Measurements from ENCODE around the gene CYP20A1. TPM values are rescaled to one million over a fixed set of nuclear protein-coding genes. Genes with fewer than 3 reads are reported as not detected.

Gene CYP20A1
- total and polyA plus RNA-seq, 9 of the 15 experiments (the other 6 are each of a cell fraction or from before 2014, with no cell fraction given): 10.3 to 31.7 (median 12.4) TPM

GRCh38 chr2:203328760-203329540 is 90.1 kb downstream of the CYP20A1 start (continued):
- TF ChIP-seq ARID3A (IDR thresholded peaks at IDR 0.05; ENCODE audit: borderline replicate concordance, low read depth, low read length) (no peak), YBX1 (IDR thresholded peaks at IDR 0.05) (no peak), FOS (IDR thresholded peaks at IDR 0.05; ENCODE audit: extremely low read depth, insufficient read length) (no peak), HNRNPK (IDR thresholded peaks at IDR 0.05; ENCODE audit: low read depth, low read length, poor library complexity, severe bottlenecking) (no peak), KDM4B (IDR thresholded peaks at IDR 0.05; ENCODE audit: borderline replicate concordance in 2 of 2, low read depth in 1 of 2) (no peak), SRSF9 (IDR thresholded peaks at IDR 0.05; ENCODE audit: borderline replicate concordance, low read depth, low read length) (no peak), ZNF316 (IDR thresholded peaks at IDR 0.05) (no peak), PPARD (CRISPR knock-in tag; IDR thresholded peaks at IDR 0.05) (no peak), HBP1 (CRISPR knock-in tag; IDR thresholded peaks at IDR 0.05) (no peak), IRF1 (CRISPR knock-in tag; IDR thresholded peaks at IDR 0.05; ENCODE audit: borderline replicate concordance) (no peak), TFAP4 (CRISPR knock-in tag; IDR thresholded peaks at IDR 0.05; ENCODE audit: borderline replicate concordance) (0 out of 2 replicates have a peak, but pooled peaks have one; percentile 32), ZFP1 (CRISPR knock-in tag; IDR thresholded peaks at IDR 0.05) (no peak), MLX (CRISPR knock-in tag; conservative IDR thresholded peaks at IDR 0.05) (no peak), PTTG1 (tag; IDR thresholded peaks at IDR 0.05; ENCODE audit: low read depth) (no peak), CREM (IDR thresholded peaks at IDR 0.05; ENCODE audit: low read depth) (no peak), ELF1 (tag; IDR thresholded peaks at IDR 0.05) (no peak), STAG1 (CRISPR knock-in tag; IDR thresholded peaks at IDR 0.05; ENCODE audit: borderline replicate concordance) (no peak), NCOR1 (IDR thresholded peaks at IDR 0.05) (no peak), SAFB2 (IDR thresholded peaks at IDR 0.05; ENCODE audit: borderline replicate concordance, low read depth, low read length, severe bottlenecking) (no peak), HMBOX1 (IDR thresholded peaks at IDR 0.05) (no peak)

Measured in K562 (cell line).